ENCODE data around the gene PTAR1. TPM values are rescaled to one million over a fixed set of nuclear protein-coding genes. Genes with fewer than 3 reads are reported as not detected.

The PTAR1 gene
- total RNA-seq, 1 donor from 2014 or later = 48.2 TPM

DNA sequence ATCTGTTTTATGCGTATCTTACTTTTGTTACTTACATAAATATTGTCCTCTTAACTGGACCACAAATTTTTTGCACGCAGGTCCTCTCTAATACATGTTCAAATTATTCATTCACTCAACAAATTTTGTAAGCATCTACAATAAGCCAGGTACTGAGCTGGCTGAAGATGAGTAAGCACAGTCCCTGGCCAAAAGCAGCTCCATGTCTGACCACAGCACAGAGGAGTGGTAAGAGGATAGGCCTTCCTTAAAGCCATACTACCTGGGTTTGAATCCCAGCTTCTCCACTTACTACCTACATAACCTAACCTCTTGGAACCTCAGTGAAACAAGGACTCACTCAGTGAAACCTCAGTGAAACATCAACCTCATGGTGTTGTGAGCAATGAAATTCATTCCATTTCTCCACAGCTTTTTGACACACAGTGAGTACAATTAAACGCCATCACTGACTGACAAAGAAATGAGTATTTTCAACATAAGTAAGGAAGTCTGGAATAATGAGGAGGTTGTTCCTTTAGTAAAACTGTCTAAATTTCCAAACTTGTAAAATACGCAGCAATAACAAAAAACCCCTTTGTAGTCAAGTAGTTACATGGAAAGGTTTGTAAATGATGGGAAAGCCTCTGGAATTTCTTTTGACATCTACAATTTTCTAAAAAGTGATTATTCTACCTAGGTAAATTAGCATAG lies 15.0 kb downstream of the PTAR1 start:
- peaks cover 2% of the 10 kb centered on the region for H3K36me3 Mint-ChIP-seq (ENCODE audit: low read depth)
- TF ChIP-seq, protein P1, sequence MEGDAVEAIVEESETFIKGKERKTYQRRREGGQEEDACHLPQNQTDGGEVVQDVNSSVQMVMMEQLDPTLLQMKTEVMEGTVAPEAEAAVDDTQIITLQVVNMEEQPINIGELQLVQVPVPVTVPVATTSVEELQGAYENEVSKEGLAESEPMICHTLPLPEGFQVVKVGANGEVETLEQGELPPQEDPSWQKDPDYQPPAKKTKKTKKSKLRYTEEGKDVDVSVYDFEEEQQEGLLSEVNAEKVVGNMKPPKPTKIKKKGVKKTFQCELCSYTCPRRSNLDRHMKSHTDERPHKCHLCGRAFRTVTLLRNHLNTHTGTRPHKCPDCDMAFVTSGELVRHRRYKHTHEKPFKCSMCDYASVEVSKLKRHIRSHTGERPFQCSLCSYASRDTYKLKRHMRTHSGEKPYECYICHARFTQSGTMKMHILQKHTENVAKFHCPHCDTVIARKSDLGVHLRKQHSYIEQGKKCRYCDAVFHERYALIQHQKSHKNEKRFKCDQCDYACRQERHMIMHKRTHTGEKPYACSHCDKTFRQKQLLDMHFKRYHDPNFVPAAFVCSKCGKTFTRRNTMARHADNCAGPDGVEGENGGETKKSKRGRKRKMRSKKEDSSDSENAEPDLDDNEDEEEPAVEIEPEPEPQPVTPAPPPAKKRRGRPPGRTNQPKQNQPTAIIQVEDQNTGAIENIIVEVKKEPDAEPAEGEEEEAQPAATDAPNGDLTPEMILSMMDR (IDR thresholded peaks at IDR 0.05) = no peak
- no peak overlapping the region for H3K4me3 Mint-ChIP-seq (ENCODE audit: unreplicated experiment)
- H3K27me3 Mint-ChIP-seq (ENCODE audit: low read depth) = no peaks in the 10 kb centered on the region
- DNase-seq (ENCODE audit: low spot score) = no peak
- H3K4me1 Mint-ChIP-seq (ENCODE audit: low read depth) = peaks cover 30% of the 10 kb centered on the region
- H3K9me3 Mint-ChIP-seq (ENCODE audit: low read depth) = no peaks in the 10 kb centered on the region
- H3K27ac Mint-ChIP-seq (ENCODE audit: unreplicated experiment) = no peak overlapping the region

DNA sequence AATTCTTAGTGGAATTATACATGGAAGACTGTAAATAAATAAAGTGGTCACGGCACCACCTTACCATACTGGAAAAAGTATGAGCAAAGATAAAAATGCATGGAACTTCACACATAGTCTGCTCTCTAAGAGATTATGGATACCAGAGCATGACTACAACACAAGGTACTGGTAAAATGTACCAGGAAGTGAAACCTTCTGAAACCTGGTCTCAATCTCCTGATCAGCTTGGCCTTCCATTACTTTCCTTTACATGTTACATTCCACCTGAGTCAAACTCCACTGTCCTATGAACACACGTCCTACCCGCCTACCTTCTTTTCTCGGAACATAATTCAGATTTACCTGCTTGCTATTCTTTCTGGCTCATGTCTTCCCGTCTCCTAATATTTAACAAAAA lies 15.9 kb downstream of the PTAR1 start:
- H3K4me3 Mint-ChIP-seq (ENCODE audit: unreplicated experiment) = no peak overlapping the region
- no peak overlapping the region for H3K27ac Mint-ChIP-seq (ENCODE audit: unreplicated experiment)
- no peaks in the 10 kb centered on the region for H3K9me3 Mint-ChIP-seq (ENCODE audit: low read depth)
- peaks cover 5% of the 10 kb centered on the region for H3K36me3 Mint-ChIP-seq (ENCODE audit: low read depth)
- H3K4me1 Mint-ChIP-seq (ENCODE audit: low read depth) = peaks cover 24% of the 10 kb centered on the region
- TF ChIP-seq, protein P1 (IDR thresholded peaks at IDR 0.05) = no peak
- H3K27me3 Mint-ChIP-seq (ENCODE audit: low read depth) = no peaks in the 10 kb centered on the region
- DNase-seq (ENCODE audit: low spot score) = no peak

DNA sequence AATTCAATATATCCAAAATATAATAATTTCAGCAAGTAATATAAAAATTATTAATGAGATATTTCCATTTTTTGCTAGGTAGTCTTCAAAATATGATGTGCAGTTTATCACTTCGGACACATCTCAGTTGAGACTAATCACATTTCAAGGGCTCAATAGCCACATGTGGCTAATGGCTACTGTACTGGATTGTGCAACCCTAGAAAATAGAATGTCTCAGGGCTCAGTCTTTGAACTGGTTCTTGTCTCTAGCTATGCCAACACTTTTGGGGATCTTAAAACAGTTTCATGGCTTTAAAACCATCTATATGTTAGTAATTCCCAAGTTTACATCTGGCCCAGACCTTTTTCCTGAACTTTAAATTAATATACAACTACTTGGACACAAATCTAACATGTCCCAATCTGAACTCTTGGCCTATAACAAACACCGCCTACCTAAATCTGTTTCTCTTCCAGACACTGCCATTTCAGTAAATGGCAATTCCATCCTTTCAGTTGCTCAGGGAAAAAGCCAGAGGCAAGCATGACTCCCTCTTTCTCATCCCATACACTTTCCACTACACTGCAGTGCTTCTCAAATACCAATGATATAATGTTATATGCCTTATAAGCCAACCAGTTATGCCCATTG lies 18.8 kb downstream of the PTAR1 start:
- Mint-ChIP-seq H3K9me3 (ENCODE audit: low read depth) (no peaks in the 10 kb centered on the region), H3K27me3 (ENCODE audit: low read depth) (no peaks in the 10 kb centered on the region), H3K27ac (ENCODE audit: unreplicated experiment) (no peak overlapping the region), H3K4me3 (ENCODE audit: unreplicated experiment) (no peak overlapping the region), H3K36me3 (ENCODE audit: low read depth) (peaks cover 7% of the 10 kb centered on the region), H3K4me1 (ENCODE audit: low read depth) (peaks cover 5% of the 10 kb centered on the region)
- DNase-seq (ENCODE audit: low spot score) = no peak
- TF ChIP-seq, protein P1 (IDR thresholded peaks at IDR 0.05) = no peak

DNA sequence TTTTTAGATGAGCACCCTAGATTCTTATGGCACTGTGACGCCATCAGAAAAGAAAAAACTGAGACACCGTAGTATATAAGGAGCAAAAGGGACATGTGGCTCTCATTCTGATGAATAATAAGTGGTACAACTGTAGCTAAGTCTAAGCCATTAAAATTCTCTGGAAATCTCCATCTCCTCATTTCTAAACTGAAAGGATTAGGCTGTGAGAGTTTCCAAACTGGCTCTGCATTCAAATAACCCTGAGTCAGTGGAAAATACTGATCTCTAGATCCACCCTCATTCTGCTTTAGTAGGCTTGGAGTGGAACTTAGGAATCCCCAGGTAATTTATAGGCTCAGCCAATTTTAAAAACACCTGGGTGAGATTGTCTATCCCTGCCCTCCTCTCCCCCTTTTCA lies 28.5 kb downstream of the PTAR1 start:
- peaks cover 2% of the 10 kb centered on the region for H3K9me3 Mint-ChIP-seq (ENCODE audit: low read depth)
- H3K27ac Mint-ChIP-seq (ENCODE audit: unreplicated experiment) = no peak overlapping the region
- H3K36me3 Mint-ChIP-seq (ENCODE audit: low read depth) = peaks cover 25% of the 10 kb centered on the region
- no peaks in the 10 kb centered on the region for H3K4me1 Mint-ChIP-seq (ENCODE audit: low read depth)
- H3K4me3 Mint-ChIP-seq (ENCODE audit: unreplicated experiment) = no peak overlapping the region
- TF ChIP-seq, protein P1 (IDR thresholded peaks at IDR 0.05) = no peak
- DNase-seq (ENCODE audit: low spot score) = no peak
- H3K27me3 Mint-ChIP-seq (ENCODE audit: low read depth) = no peaks in the 10 kb centered on the region

DNA sequence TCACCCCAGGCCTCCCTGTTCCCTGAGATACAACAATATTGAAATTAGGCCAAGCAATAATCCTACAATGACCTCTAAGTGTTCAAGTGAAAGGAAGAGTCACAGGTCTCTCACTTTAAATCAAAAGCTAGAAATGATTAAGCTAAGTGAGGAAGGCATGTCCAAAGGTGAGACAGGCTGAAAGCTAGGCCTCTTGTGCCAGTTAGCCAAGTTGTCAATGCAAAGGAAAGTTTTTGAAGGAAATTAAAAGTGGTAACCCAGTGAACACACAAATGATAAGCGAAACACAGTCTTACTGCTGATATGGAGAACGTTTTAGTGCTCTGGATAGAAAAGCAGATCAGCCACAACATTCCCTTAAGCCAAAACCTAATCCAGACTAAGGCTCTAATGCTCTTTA lies 39.8 kb downstream of the PTAR1 start:
- H3K27ac Mint-ChIP-seq (ENCODE audit: unreplicated experiment) = no peak overlapping the region
- TF ChIP-seq, protein P1 (IDR thresholded peaks at IDR 0.05) = no peak
- no peaks in the 10 kb centered on the region for H3K27me3 Mint-ChIP-seq (ENCODE audit: low read depth)
- H3K4me3 Mint-ChIP-seq (ENCODE audit: unreplicated experiment) = no peak overlapping the region
- H3K36me3 Mint-ChIP-seq (ENCODE audit: low read depth) = peaks cover 45% of the 10 kb centered on the region
- no peak for DNase-seq (ENCODE audit: low spot score)
- H3K9me3 Mint-ChIP-seq (ENCODE audit: low read depth) = peaks cover 10% of the 10 kb centered on the region
- H3K4me1 Mint-ChIP-seq (ENCODE audit: low read depth) = no peaks in the 10 kb centered on the region

Data from chondrocyte (in vitro differentiated cells).